H7 (cell line): Measurements from ENCODE around the gene MAB21L4. TPM values are rescaled to one million over a fixed set of nuclear protein-coding genes. Genes with fewer than 3 reads are reported as not detected.
A peak's percentile ranks its signal among the peaks of the same experiment; 100 is the strongest.

ENCODE experiments used
- DNase-seq: peaks from one replicate; pipeline ENCODE4 v3.0.0; 2012
- H3K27me3 ChIP-seq: 2 replicates; pipeline ENCODE4 v1.6.0; 2011; ENCODE audit warnings: mild to moderate bottlenecking, low read length; ENCODE audit not compliant: control insufficient read depth, insufficient read depth
- H3K36me3 ChIP-seq: replicated peaks from 2 replicates; pipeline ENCODE4 v1.5.1; 2011; ENCODE audit warnings: low read length; ENCODE audit not compliant: control insufficient read depth, insufficient read depth
- H3K4me3 ChIP-seq: 2 replicates; pipeline ENCODE4 v1.5.1; 2011; ENCODE audit warnings: low read depth, mild to moderate bottlenecking, control low read depth, low read length, moderate library complexity; ENCODE audit not compliant: insufficient read depth
- total RNA-seq: library from RNA; depleted of rRNA; stranded (reverse); fragments of >200 nt; shearing (Covaris generic); gene quantifications from 2 replicates; pipeline ENCODE4 v1.2.3, GENCODE V29; 2014; rRNA removed

The MAB21L4 gene
- total RNA-seq, 1 experiment from 2014 or later: not detected

DNA sequence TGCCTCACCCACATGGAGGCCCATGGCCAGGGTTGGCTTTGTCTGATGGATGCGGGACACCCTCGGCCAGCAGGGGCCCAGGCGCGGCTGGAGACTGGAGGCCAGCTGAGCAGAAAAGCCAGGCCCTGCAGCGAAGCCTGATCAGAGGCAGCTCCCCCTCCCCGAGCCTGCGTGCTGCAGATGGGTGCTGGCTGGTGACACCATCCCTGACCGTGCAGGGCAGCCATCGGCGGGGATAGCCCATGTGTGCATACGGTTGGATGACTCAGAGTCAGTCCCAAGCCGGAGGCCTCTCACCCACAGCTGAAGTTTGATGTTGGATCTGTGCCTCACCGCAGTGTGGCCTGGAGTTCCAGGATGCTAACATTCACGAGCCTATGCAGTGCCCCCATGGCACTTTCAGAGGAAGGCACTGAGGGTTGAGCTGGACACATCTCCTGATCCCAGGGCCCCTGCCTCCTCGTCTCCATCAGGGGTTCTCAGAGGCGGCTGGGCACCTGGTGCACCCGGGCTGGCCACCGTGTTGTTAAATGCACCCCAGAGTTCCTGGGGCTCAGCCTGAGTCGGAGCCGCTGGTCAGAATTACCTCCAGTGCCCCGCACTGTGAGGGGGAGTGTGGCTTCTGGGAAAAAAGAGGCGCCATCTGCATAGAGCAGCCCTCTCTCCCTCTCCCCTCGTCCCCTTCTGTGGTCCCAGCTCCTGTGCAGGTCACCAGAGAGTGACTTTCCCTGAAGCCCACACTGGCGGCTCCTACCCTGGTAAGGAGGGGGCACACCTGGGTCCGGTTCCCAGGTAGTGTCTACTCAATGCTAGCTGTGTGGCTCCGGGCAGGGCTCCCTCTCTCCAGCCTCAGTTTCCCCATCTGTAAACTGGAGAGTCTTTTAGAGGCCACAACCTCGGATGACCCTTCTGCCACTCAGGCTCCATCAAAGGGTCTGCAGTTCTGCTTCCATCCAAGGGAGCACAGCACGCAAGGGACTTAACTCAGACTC lies 56.5 kb downstream of the MAB21L4 start:
- Histone ChIP-seq H3K27me3 (no peaks in the 10 kb centered on the region), H3K36me3 (no peaks in the 10 kb centered on the region), H3K4me3 (no peak overlapping the region)
- DNase-seq: peak; percentile 53

DNA sequence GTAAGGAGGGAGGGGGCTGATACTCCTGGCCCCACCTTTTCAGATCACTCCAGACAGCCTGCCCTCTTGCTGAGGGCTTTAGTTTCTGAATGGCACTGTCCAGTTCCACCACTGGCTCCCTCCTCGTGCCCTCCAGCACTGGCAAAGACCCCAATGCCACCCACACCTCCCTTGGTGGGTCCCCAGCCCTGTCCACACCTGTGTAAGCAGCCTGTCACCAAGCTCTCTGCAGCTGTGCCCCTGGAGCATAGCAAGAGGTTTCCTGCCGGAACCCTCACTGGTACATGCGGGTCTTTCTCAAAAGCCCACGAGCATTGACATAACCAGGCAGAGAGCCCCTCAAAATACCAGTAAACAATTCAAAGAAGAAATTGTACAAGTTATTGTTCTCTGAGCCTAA lies 58.3 kb downstream of the MAB21L4 start:
- no peak for DNase-seq
- Histone ChIP-seq H3K36me3 (no peaks in the 10 kb centered on the region), H3K27me3 (peaks cover 2% of the 10 kb centered on the region; the same call in 1 of the 2 replicates), H3K4me3 (no peak overlapping the region)

DNA sequence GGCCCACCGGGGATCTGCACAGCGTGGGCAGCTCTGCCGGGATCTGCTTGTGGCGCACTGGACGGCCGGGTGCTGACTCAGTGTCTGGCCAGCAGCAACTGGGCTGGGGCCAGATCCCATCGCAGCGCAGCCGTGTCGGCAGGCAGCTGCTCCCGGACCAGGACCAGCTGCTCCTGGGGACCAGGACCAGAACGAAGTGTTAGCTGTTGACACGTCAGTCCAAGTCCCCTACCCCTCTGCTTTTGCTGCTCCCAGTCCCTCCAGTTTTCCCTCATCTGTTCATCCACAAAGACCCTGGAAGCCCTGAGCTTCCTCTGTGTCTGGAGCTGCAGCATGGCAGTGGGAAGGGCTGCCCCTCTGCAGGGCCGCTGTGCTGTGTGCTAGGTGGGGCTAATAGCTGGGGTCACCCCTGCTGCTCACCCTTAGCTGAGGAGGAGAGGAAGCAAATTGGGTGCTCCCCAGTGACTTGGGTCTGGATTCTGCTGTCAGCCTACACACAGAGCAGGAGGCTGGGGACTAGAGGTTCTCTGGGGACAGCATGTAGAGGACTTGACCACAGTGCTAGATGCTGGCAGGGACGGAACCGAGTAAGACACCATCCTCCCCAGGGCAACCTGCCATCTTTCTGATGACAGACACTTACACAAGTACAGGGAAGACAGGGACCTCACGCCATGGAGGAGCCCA lies 59.0 kb downstream of the MAB21L4 start:
- DNase-seq: no peak
- Histone ChIP-seq H3K36me3 (no peaks in the 10 kb centered on the region), H3K4me3 (no peak overlapping the region), H3K27me3 (peaks cover 2% of the 10 kb centered on the region; the same call in 1 of the 2 replicates)

Other genes with a start within 250 kb of the MAB21L4 start
- not detected in 2 replicates for gene AQP12B, start 213.3 kb downstream of the MAB21L4 start, total RNA-seq
- gene AQP12A, start 204.3 kb downstream of the MAB21L4 start, total RNA-seq: not detected in 2 replicates
- 46.8 and 51.6 TPM in 2 replicates for gene KIF1A, start 75.9 kb downstream of the MAB21L4 start, total RNA-seq
- gene AGXT, start 27.3 kb downstream of the MAB21L4 start, total RNA-seq: not detected in 2 replicates
- 0.38 TPM in 1 of 2 replicates, not detected in the other for gene CROCC2, start 10.2 kb upstream of the MAB21L4 start, total RNA-seq
- 0.52 and 1.1 TPM in 2 replicates for gene SNED1, start 102.5 kb upstream of the MAB21L4 start, total RNA-seq
- 30.3 and 32.4 TPM in 2 replicates for gene MTERF4, start 206.1 kb upstream of the MAB21L4 start, total RNA-seq